8988T (cell line): ENCODE measurements around the gene SEZ6.

Source experiments
- DNase-seq: peaks from one replicate; pipeline ENCODE4 v3.0.0; 2011

SEZ6 gene

GRCh38 chr17:29000973-29001372 is 4.9 kb downstream of the SEZ6 start:
- no peak for DNase-seq

GRCh38 chr17:28999206-28999605 is 6.6 kb downstream of the SEZ6 start:
- no peak for DNase-seq

- DNase-seq, result no peak
These were observed 8.0 kb downstream of the SEZ6 start for GRCh38 chr17:28997806-28998205.

DNA sequence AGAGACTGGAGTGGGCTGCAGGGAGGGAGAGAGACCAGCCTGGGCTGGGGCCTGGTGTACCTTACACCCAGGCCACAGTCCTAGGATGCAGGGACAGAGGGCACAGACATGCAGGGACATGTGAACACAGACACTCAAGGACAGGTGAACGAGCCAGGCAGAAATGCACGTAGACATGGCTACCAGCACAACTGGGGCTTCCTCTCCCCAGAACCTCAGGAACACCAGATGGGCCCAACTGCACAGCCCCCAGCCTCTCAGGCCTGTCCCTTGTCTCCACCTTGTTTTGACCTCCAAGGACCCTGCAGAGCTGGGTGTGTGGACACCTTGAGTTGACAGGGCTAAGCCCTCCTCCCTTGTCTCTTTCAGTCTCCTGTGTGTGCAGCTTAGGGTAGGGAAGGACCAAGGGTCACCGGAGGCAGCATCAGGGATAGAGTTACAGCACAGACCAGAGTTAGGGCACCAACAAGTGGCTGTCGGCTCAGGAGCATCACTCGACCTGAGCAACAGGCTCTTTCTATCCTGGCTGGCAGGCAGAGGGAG is 9.2 kb downstream of the SEZ6 start:
- DNase-seq, result no peak

DNA sequence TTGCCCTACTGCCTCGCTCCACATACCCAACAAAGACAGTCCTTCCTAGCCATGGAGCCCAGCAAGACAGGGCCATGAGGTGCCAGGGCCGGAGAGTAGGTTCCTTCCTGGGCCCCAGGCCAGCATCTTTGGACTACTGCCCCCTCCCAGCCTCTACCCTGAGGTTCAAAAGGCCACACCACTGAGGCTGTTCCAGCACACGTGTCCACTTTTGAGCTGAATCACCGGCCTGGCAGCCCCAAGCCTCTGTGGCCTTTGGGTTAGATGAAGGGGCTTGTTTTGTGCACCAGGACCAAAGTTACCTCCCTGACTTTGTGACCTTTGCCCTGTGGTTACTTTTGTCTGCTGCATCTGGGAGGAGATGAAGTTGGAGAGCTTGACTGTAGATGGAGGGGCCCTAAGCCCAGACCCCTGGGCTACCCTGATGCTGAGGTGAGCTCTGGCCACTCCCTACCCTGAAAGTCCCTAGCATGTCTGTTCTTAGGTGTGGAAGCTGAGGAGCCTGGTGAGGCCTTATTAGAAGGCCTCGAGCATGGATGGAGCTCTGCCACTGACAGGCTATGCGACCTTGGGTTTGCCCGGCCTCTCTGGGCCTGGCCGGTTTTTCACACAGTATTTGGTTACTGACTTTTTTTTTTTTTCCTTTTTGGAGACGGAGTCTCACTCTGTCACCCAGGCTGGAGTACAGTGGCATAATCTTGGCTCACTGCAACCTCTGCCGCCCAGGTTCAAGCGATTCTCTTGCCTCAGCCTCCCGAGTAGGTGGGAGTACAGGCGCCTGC is 12.0 kb downstream of the SEZ6 start:
- no peak for DNase-seq

GRCh38 chr17:28992625-28993600 is 12.9 kb downstream of the SEZ6 start:
- peak; percentile 70 for DNase-seq

DNA sequence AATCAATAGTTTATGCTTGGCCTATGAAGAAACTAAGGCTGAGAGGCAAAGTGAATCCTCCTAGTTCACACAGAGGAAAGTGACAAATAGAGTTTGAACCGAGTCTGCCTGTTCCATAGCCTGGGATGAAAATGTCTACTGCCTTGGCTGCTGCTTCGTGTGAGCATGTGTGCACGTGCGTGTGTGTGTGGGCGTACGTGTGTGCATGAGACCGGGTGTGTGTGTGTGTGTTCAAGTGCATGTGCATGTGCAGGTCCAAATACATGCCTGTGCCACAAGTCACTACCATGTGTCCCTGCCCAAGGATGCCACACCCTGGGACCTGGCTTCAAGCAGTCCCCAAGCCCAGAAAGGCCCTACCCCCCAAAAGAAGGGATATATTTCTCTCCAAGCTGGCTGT is 13.6 kb downstream of the SEZ6 start:
- DNase-seq, result no peak

DNA sequence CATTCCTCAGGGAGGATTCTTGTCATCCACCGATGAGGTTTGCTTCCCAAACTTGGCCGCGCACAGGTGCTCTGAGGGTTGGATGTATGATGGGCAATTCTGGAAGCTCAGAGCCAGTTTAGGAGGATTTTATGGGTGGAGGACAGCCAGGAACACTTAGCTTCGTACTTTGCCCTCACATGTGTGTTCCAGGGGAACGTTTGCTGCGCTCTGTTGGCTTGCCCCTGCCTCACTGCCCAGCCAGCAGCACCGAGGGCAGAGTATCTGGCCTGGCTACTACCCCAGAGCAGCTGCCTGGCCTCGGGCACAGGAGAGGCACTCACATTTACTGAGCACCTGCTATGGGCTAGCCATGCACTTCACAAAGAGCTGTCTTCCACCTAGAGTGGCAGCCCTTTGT is 14.1 kb downstream of the SEZ6 start:
- DNase-seq, result no peak

DNA sequence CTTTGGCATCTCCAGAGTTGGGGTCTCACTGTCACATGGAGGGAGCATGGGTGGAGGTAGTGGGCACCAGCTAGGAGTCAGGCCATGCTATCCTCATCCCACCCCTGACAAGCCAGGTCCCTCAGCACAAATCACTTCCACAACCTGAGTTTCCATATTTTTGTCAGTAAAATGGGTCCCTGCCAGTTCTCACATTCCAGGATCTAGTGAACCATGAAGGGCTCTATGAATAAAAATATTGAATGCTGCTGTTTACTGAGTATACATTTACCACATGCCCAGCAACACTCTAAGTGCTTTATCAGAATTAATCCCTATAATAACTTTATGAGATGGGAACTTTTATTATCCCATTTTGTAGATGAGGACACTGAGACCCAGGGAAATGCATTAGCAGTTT is 16.8 kb downstream of the SEZ6 start:
- DNase-seq, result no peak

- DNase-seq, result no peak
These were observed 17.4 kb downstream of the SEZ6 start for GRCh38 chr17:28988475-28988874.

- DNase-seq, result no peak
These were observed 18.8 kb downstream of the SEZ6 start for GRCh38 chr17:28986714-28987655.

- no peak for DNase-seq
These were observed 19.7 kb downstream of the SEZ6 start for GRCh38 chr17:28985950-28986713.

- no peak for DNase-seq
These were observed 22.3 kb downstream of the SEZ6 start for GRCh38 chr17:28983286-28984230.

- no peak for DNase-seq
These were observed 23.6 kb downstream of the SEZ6 start for GRCh38 chr17:28982131-28982793.

DNA sequence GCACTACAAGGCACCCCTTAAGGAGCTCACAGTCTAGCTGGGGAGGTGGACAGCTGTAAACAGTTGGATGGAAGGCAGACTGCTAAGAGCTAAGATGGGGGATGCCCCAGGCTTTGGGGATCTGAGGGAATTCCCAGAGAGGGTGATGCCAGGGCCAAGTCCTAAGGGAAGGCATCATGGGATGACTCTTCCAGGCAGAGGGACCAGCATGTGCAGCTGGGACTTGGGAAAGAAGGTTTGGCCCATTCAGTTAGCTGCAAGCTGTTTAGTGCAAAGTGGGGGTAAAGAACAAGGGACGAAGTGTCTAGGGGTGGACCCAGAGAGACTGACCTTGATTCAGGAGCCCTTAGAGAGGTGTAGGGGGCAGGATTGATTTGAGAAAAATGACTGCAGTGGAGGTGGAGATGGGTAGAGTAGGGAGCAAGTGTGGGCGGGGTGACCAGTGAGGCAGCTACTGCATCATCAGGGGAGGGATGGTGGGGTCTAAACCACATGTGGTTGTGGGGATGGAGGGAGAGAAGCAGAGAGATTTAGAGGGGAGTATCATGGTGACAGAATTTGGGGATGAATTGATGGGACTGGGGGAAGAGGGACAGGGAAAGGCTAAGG is 27.4 kb downstream of the SEZ6 start:
- DNase-seq, result no peak

- no peak for DNase-seq
These were observed 28.0 kb downstream of the SEZ6 start for GRCh38 chr17:28977659-28978355.

DNA sequence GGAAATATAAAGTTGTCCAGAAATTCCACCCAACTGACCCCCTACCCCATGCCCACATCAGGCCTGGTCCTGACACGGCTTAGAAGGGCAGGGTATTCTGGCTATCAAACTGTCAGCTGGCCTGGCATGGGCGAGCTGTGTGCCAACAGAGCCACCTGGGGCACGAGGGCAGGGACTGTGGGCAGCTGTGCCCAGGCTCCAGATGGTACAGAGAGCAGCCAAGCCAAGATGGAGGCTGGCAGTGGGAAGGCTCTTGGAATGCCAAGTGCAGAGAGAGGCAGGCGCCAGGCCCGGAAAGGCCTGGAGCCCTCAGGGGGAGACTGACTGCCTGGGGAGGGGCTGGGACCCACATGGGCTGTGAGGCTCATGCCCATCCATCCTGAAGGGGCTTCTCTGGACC is 30.2 kb downstream of the SEZ6 start:
- DNase-seq, result no peak

DNA sequence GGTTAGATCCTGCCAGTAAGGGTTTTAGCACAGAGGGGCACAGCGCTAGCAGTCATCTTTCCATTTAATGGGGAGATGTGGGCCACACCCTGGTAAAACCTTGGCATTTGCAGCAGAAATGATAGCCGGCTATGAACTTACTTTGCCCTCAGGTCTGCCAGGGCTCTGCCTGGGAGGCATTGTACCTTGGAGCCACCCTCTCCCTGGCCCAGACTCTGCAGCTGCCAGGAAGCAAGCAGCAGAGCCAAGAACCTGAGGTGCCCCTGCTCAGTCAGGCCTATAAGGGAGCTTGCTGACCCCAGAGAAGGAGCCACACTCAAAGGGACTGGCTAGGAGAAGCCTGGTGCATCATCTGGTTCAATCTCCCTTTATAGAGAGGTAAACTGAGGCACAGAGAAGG is 30.8 kb downstream of the SEZ6 start:
- DNase-seq, result no peak

DNA sequence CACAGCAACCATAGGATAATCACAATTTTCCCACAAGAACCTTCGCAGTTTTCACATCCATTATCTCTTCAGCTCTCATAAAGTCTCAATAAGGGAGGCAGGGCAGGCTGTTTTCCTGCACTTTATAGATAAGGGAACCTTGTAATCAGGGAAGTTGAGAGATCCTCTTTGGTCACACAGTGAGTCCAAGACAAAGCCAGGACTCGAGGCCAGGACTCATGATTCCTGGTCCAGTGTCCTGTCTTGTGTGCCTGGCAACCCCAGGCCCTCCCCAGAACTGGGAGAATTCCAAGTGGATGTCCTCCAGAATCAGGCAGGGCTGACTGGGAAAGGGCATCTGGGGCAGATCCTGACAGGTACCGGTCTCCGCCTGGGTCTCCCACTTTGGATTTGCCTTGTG is 31.4 kb downstream of the SEZ6 start:
- no peak for DNase-seq
